HFFc6 (cell line): ENCODE results near the gene SOX4. TPM values are rescaled to one million over a fixed set of nuclear protein-coding genes. Genes with fewer than 3 reads are reported as not detected.

Experiments
- DNase-seq: peaks from one replicate; pipeline ENCODE4 v3.0.0-alpha.2; 2018
- H3K27ac Mint-ChIP-seq: 2 replicates; pipeline ENCODE4 v1.8.0; 2020; ENCODE audit warnings: mild to moderate bottlenecking, mixed read lengths
- H3K27me3 Mint-ChIP-seq: 2 replicates; pipeline ENCODE4 v1.8.0; 2021; ENCODE audit warnings: mild to moderate bottlenecking, moderate library complexity, mixed read lengths; ENCODE audit not compliant: insufficient read depth
- H3K36me3 Mint-ChIP-seq: 2 replicates; pipeline ENCODE4 v1.8.0; 2021; ENCODE audit warnings: low read depth, mixed read lengths
- H3K4me1 Mint-ChIP-seq: 2 replicates; pipeline ENCODE4 v1.8.0; 2020; ENCODE audit warnings: low read depth, mixed read lengths
- H3K4me3 Mint-ChIP-seq: 2 replicates; pipeline ENCODE4 v1.8.0; 2020; ENCODE audit warnings: mild to moderate bottlenecking, moderate library complexity, mixed read lengths
- H3K9me3 Mint-ChIP-seq: 2 replicates; pipeline ENCODE4 v1.8.0; 2020; ENCODE audit warnings: mild to moderate bottlenecking, mixed read lengths
- CTCF ChIP-seq: fragments of 200-600 bp; sonication (generic); IDR thresholded peaks from 2 replicates; pipeline ENCODE4 v1.5.0; 2021; ENCODE audit warnings: antibody characterized with exemption, mild to moderate bottlenecking
- total RNA-seq, 6 experiments: library from RNA; stranded (reverse); fragmentation: NEBNext Ultra II Directional; extraction: Animal tissue kit (Norgen Biotek cat#: 25700); gene quantifications; 2 replicates in 1 of 6; 3 replicates in 5 of 6; pipeline ENCODE4 v1.2.3, GENCODE V29; 2021

The SOX4 gene
- total RNA-seq, 6 experiments from 2014 or later, result 3.3 to 6.4 (median 3.6) TPM

GRCh38 chr6:21603082-21603952 is 9.8 kb downstream of the SOX4 start:
- Mint-ChIP-seq H3K27ac (no peak overlapping the region), H3K4me3 (no peak overlapping the region), H3K9me3 (no peaks in the 10 kb centered on the region), H3K27me3 (peaks cover 1% of the 10 kb centered on the region; the same call in 1 of the 2 replicates), H3K36me3 (0 out of 2 replicates have a peak, but pooled peaks cover 3% of the 10 kb centered on the region), H3K4me1 (peaks cover 11% of the 10 kb centered on the region)
- no peak for TF ChIP-seq CTCF
- DNase-seq, result no peak

GRCh38 chr6:21604081-21604480 is 10.5 kb downstream of the SOX4 start:
- DNase-seq, result no peak
- Mint-ChIP-seq H3K27ac (no peak overlapping the region), H3K27me3 (peaks cover 1% of the 10 kb centered on the region; the same call in 1 of the 2 replicates), H3K4me3 (no peak overlapping the region), H3K9me3 (no peaks in the 10 kb centered on the region), H3K4me1 (peaks cover 4% of the 10 kb centered on the region), H3K36me3 (0 out of 2 replicates have a peak, but pooled peaks cover 3% of the 10 kb centered on the region)
- TF ChIP-seq CTCF, result no peak

GRCh38 chr6:21605166-21605565 is 11.6 kb downstream of the SOX4 start:
- DNase-seq, result no peak
- peaks cover 4% of the 10 kb centered on the region for H3K9me3 Mint-ChIP-seq
- H3K4me3 Mint-ChIP-seq, result no peak overlapping the region
- no peaks in the 10 kb centered on the region for H3K4me1 Mint-ChIP-seq
- no peak for TF ChIP-seq CTCF
- no peak overlapping the region for H3K27ac Mint-ChIP-seq
- H3K27me3 Mint-ChIP-seq, result peaks cover 1% of the 10 kb centered on the region; the same call in 1 of the 2 replicates
- H3K36me3 Mint-ChIP-seq, result 0 out of 2 replicates have a peak, but pooled peaks cover 3% of the 10 kb centered on the region

- Mint-ChIP-seq H3K27me3 (peaks cover 1% of the 10 kb centered on the region; the same call in 1 of the 2 replicates), H3K36me3 (0 out of 2 replicates have a peak, but pooled peaks cover 3% of the 10 kb centered on the region), H3K27ac (no peak overlapping the region), H3K4me3 (no peak overlapping the region), H3K9me3 (peaks cover 4% of the 10 kb centered on the region), H3K4me1 (no peaks in the 10 kb centered on the region)
- no peak for DNase-seq
- no peak for TF ChIP-seq CTCF
These were observed 15.1 kb downstream of the SOX4 start for GRCh38 chr6:21608601-21609000.

GRCh38 chr6:21609881-21610329 is 16.4 kb downstream of the SOX4 start:
- DNase-seq, result no peak
- TF ChIP-seq CTCF, result no peak
- no peak overlapping the region for H3K4me3 Mint-ChIP-seq

More at GRCh38 chr6:21609881-21610329, 16.4 kb downstream of the SOX4 start:
- Mint-ChIP-seq H3K36me3 (0 out of 2 replicates have a peak, but pooled peaks cover 3% of the 10 kb centered on the region), H3K4me1 (no peaks in the 10 kb centered on the region), H3K27me3 (peaks cover 1% of the 10 kb centered on the region; the same call in 1 of the 2 replicates), H3K9me3 (peaks cover 4% of the 10 kb centered on the region), H3K27ac (no peak overlapping the region)
